K562 (cell line): Measurements from ENCODE around the gene ZNF778. TPM values are rescaled to one million over a fixed set of nuclear protein-coding genes. Genes with fewer than 3 reads are reported as not detected.
A peak's percentile ranks its signal among the peaks of the same experiment; 100 is the strongest.
"Not testable (repeated sequence)": the region's sequence is repeated elsewhere in the genome, so short reads cannot be mapped to it uniquely, and the experiment has no call there.

Experiments
- ATAC-seq: fragments of 200-7000 bp; cut with Tn5 transposase; 3 replicates; pipeline ENCODE4 v1.9.1; 2020; ENCODE audit warnings: moderate library complexity
- BruUV-seq: library from RNA; stranded (reverse); fragments of 400-500 nt; replicated peaks from 2 replicates; lab custom pipeline; 2021; lab: Mats Ljungman, UMichigan
- CTCF ChIA-PET: fragments of 300-600 bp; formaldehyde crosslinking; extraction: SDS; loops from one replicate; lab custom pipeline; 2021; ENCODE audit warnings: low intra/inter-chr PET ratio; lab: Yijun Ruan, JAX
- POLR2A ChIA-PET: fragments of 300-600, 350-650 bp; sonication (Branson Sonifier 250); formaldehyde crosslinking; extraction: SDS; loops from one replicate; lab custom pipeline; 2021; ENCODE audit warnings: antibody characterized with exemption, inconsistent platforms; lab: Yijun Ruan, JAX
- DNase-seq, 4 experiments: peaks; one replicate each; pipeline versions ENCODE4 v3.0.0 to v3.0.0-alpha.2; 2011 to 2018; ENCODE audit warnings: low spot score in 3 of 4, mixed read lengths in 3 of 4; ENCODE audit errors: extremely low read depth in 1 of 4
- FAIRE-seq: peaks from 2 replicates; lab custom pipeline; 2011; peaks lifted over from hg19 to GRCh38; lab: Jason Lieb, UNC
- H2AFZ ChIP-seq: 2 replicates; pipeline ENCODE4 v1.6.0; 2011; ENCODE audit warnings: low read depth, low read length, control low read depth, inconsistent platforms
- H3K27ac ChIP-seq: fragments of 200-600 bp; 3 replicates; pipeline ENCODE4 v1.8.0; 2011; ENCODE audit warnings: low read depth, mild to moderate bottlenecking, control low read depth, inconsistent platforms, low read length, moderate library complexity, mixed read lengths; ENCODE audit errors: extremely low read depth
- H3K27me3 ChIP-seq, 2 experiments: fragments of 300-600 bp in 1 of 2; 2 replicates in 1 of 2; 3 replicates in 1 of 2; pipeline versions ENCODE4 v1.6.0 to v1.8.0; 2011; ENCODE audit warnings: inconsistent platforms in 2 of 2, low read length in 2 of 2, mild to moderate bottlenecking in 1 of 2, mixed read lengths in 1 of 2, moderate library complexity in 1 of 2; ENCODE audit not compliant: control insufficient read depth in 2 of 2, insufficient read depth in 2 of 2
- H3K36me3 ChIP-seq: fragments of 300-600 bp; 3 replicates; pipeline ENCODE4 v1.8.0; 2011; ENCODE audit warnings: mild to moderate bottlenecking, low read length, inconsistent platforms; ENCODE audit not compliant: control insufficient read depth, insufficient read depth
- H3K4me1 ChIP-seq, 2 experiments: fragments of 200-600 bp in 1 of 2; replicated peaks in 1 of 2; 2 replicates in 1 of 2; 3 replicates in 1 of 2; pipeline versions ENCODE4 v1.5.1 to v1.8.0; 2011; ENCODE audit warnings: inconsistent platforms in 2 of 2, low read length in 2 of 2, mild to moderate bottlenecking in 1 of 2, mixed read lengths in 1 of 2, moderate library complexity in 1 of 2; ENCODE audit not compliant: control insufficient read depth in 2 of 2, insufficient read depth in 2 of 2
- H3K4me2 ChIP-seq: 2 replicates; pipeline ENCODE4 v1.6.1; 2011; ENCODE audit warnings: low read length, control low read depth, inconsistent platforms, mixed read lengths; ENCODE audit not compliant: insufficient read depth
- H3K4me3 ChIP-seq: fragments of 200-600 bp; sonication (generic), shearing (Covaris generic); 2 replicates; pipeline ENCODE4 v1.5.1; 2016; ENCODE audit warnings: control low read depth, inconsistent platforms
- H3K79me2 ChIP-seq: fragments of 200-600 bp; 3 replicates; pipeline ENCODE4 v1.8.0; 2011; ENCODE audit warnings: low read length, inconsistent platforms; ENCODE audit not compliant: control insufficient read depth, insufficient read depth
- H3K9ac ChIP-seq, 2 experiments: 2 replicates each; pipeline versions ENCODE4 v1.6.0 to v1.6.1; 2011; ENCODE audit warnings: low read depth in 2 of 2, low read length in 2 of 2, control low read depth in 1 of 2, inconsistent platforms in 1 of 2, mild to moderate bottlenecking in 1 of 2, mixed read lengths in 1 of 2; ENCODE audit not compliant: insufficient read depth in 1 of 2
- H3K9me1 ChIP-seq: one replicate; pipeline ENCODE4 v1.6.0; 2011; ENCODE audit warnings: inconsistent platforms, mild to moderate bottlenecking, low read length, moderate library complexity; ENCODE audit not compliant: control insufficient read depth, insufficient read depth
- H3K9me3 ChIP-seq: replicated peaks from 2 replicates; pipeline ENCODE4 v1.5.1; 2011; ENCODE audit warnings: low read depth, low read length, inconsistent platforms; ENCODE audit not compliant: control insufficient read depth, insufficient read depth
- H4K20me1 ChIP-seq: replicated peaks from 2 replicates; pipeline ENCODE4 v1.6.1; 2011; ENCODE audit warnings: low read length, inconsistent platforms, mixed read lengths; ENCODE audit not compliant: control insufficient read depth, insufficient read depth
- ADNP ChIP-seq: fragments of 200-800 bp; sonication (Bioruptor generic); IDR thresholded peaks from 2 replicates; pipeline ENCODE4 v1.6.1; 2016; ENCODE audit warnings: missing genetic modification characterization, missing compliant biosample characterization
- ARID4B ChIP-seq: sonication (generic); formaldehyde crosslinking; IDR thresholded peaks from 2 replicates; pipeline ENCODE4 v1.8.0; 2022; ENCODE audit warnings: mild to moderate bottlenecking, missing genetic modification reagents
- CBX1 ChIP-seq: sonication (generic); IDR thresholded peaks from 2 replicates; pipeline ENCODE4 v1.6.1; 2016; ENCODE audit warnings: antibody characterized with exemption, low read depth, mild to moderate bottlenecking
- CHD4 ChIP-seq: fragments of 200-600 bp; sonication (generic); IDR thresholded peaks from 3 replicates; pipeline ENCODE4 v1.6.1; 2012; ENCODE audit warnings: low read depth, mild to moderate bottlenecking, mixed read lengths, low read length, inconsistent platforms; ENCODE audit not compliant: insufficient read depth, insufficient replicate concordance, poor library complexity, severe bottlenecking
- FOXA3 ChIP-seq, 2 experiments: fragments of 450-650 bp in 1 of 2; sonication (generic) in 1 of 2; formaldehyde crosslinking; IDR thresholded peaks in 1 of 2; conservative IDR thresholded peaks in 1 of 2; 2 replicates each; pipeline versions ENCODE4 v1.4.0 to v1.8.0; 2020 to 2022; ENCODE audit warnings: mild to moderate bottlenecking in 2 of 2, missing genetic modification reagents in 1 of 2
- GABPB1 ChIP-seq: sonication (generic); formaldehyde crosslinking; IDR thresholded peaks from 2 replicates; pipeline ENCODE4 v1.8.0; 2022; ENCODE audit warnings: mild to moderate bottlenecking, missing genetic modification reagents
- IRF2 ChIP-seq: sonication (generic); formaldehyde crosslinking; IDR thresholded peaks from 2 replicates; pipeline ENCODE4 v1.8.1; 2022; ENCODE audit warnings: mild to moderate bottlenecking, missing genetic modification reagents
- NR2C2 ChIP-seq, 2 experiments: fragments of 200-800 bp in 1 of 2; sonication (Bioruptor generic) in 1 of 2; sonication (generic) in 1 of 2; formaldehyde crosslinking in 1 of 2; IDR thresholded peaks; 2 replicates each; pipeline versions ENCODE4 v1.6.1 to v1.8.0; 2016 to 2022; ENCODE audit warnings: mild to moderate bottlenecking in 1 of 2, missing compliant biosample characterization in 1 of 2, missing genetic modification characterization in 1 of 2, missing genetic modification reagents in 1 of 2
- SMARCA5 ChIP-seq: fragments of 450-650 bp; IDR thresholded peaks from 2 replicates; pipeline ENCODE4 v1.6.1; 2016
- STAG1 ChIP-seq: sonication (generic); formaldehyde crosslinking; IDR thresholded peaks from 2 replicates; pipeline ENCODE4 v1.5.0; 2020; ENCODE audit warnings: missing genetic modification reagents, borderline replicate concordance
- ZBTB33 ChIP-seq: sonication (generic); formaldehyde crosslinking; IDR thresholded peaks from 2 replicates; pipeline ENCODE4 v1.8.1; 2023; ENCODE audit warnings: mild to moderate bottlenecking, missing genetic modification reagents
- ZNF175 ChIP-seq: fragments of 200-800 bp; sonication (Bioruptor generic); IDR thresholded peaks from 2 replicates; pipeline ENCODE4 v1.6.1; 2016; ENCODE audit warnings: low read depth, mild to moderate bottlenecking, missing genetic modification characterization, missing compliant biosample characterization
- ZNF644 ChIP-seq: fragments of 200-800 bp; sonication (Bioruptor generic); IDR thresholded peaks from 2 replicates; pipeline ENCODE4 v1.6.1; 2016; ENCODE audit warnings: low read depth, missing genetic modification characterization, missing compliant biosample characterization
- WGBS: fragments of 100-300 bp; shearing (Covaris generic); methylation state at CpG from one replicate; pipeline ENCODE4 v1.1.6; 2016; ENCODE audit warnings: low coverage, mixed read lengths; ENCODE audit not compliant: insufficient coverage; ENCODE audit errors: missing lambda C conversion rate; 5-methylcytosine and 5-hydroxymethylcytosine counted together
- in situ Hi-C: fragments of 300-500 bp; cut with MboI; formaldehyde crosslinking; loops from 4 replicates; pipeline ENCODE4 v1.15.0; 2018; ENCODE audit warnings: inconsistent platforms, mixed read lengths
- intact Hi-C: fragments of 100-400 bp; cut with micrococcal nuclease; formaldehyde crosslinking; loops from 2 replicates; pipeline ENCODE4 v1.14.2; 2022
- polyA plus RNA-seq, 8 experiments: library from polyadenylated mRNA; depleted of rRNA in 4 of 8; stranded (reverse) in 5 of 8; unstranded in 3 of 8; fragments of >200 nt; fragmentation: Nextera tagmentation in 2 of 8; fragmentation: Illumina TruSeq in 1 of 8; extraction: Ambion mirVana in 2 of 8; extraction: Trizol in 1 of 8; gene quantifications; 2 replicates each; pipeline versions ENCODE4 v1.2.1 to v1.2.3, GENCODE V29; 2011 to 2014; ENCODE audit warnings: inconsistent platforms in 1 of 8, missing spikeins in 1 of 8
- total RNA-seq, 7 experiments: library from RNA; depleted of rRNA in 6 of 7; stranded (reverse); fragments of >200 nt in 6 of 7; fragmentation: Illumina TruSeq in 2 of 7; extraction: Trizol in 2 of 7; gene quantifications; 2 replicates each; pipeline versions ENCODE4 v1.2.1 to v1.2.3, GENCODE V29; 2011 to 2021; ENCODE audit warnings: low replicate concordance in 1 of 7

The ZNF778 gene
- total and polyA plus RNA-seq, 9 of the 15 experiments (the other 6 are each of a cell fraction or from before 2014, with no cell fraction given): 0.70 to 60.6 (median 7.5) TPM

- WGBS: 55% methylated on average over 20 of the region's 20 CpGs
- BruUV-seq; intact Hi-C loops; H3K36me3 ChIP-seq; DNase-seq; CTCF ChIA-PET; H3K9me3 ChIP-seq; FAIRE-seq; H3K9ac ChIP-seq; in situ Hi-C loops; H3K9me1 ChIP-seq; H3K79me2 ChIP-seq; POLR2A ChIA-PET; ATAC-seq; H2AFZ ChIP-seq; H3K27ac ChIP-seq; H3K4me2 ChIP-seq; H4K20me1 ChIP-seq; H3K4me3 ChIP-seq; TF ChIP-seq NR2C2 (CRISPR knock-in tag; IDR thresholded peaks at IDR 0.05): not testable (repeated sequence)
- Histone ChIP-seq H3K4me1 (peaks cover 0 to 47% of the 10 kb centered on the region in 2 experiments; a peak in 4 of 5 replicates), H3K27me3 (peaks cover 0 to 22% of the 10 kb centered on the region in 2 experiments; a peak in 2 of 5 replicates)
- TF ChIP-seq ZNF175: 0 out of 2 replicates have a peak, but pooled peaks have one; percentile 19
- TF ChIP-seq STAG1: 0 out of 2 replicates have a peak, but pooled peaks have one; percentile 23
- TF ChIP-seq IRF2 (CRISPR knock-in tag): 0 out of 2 replicates have a peak, but pooled peaks have one; percentile 40
- 0 out of 2 replicates have a peak, but pooled peaks have one; percentile 9 for TF ChIP-seq ARID4B
- TF ChIP-seq FOXA3 (CRISPR knock-in tag; conservative IDR thresholded peaks at IDR 0.05 in 1 of 2, IDR thresholded peaks at IDR 0.05 in 1 of 2): peak in 1 of 2 experiments; percentile 99; a peak in 2 of 4 replicates
- TF ChIP-seq ADNP (tag): peak; percentile 98
- peak; percentile 20; the same call in 1 of the 2 replicates for TF ChIP-seq ZBTB33 (CRISPR knock-in tag)
- peak; percentile 89; the same call in 1 of the 2 replicates for TF ChIP-seq CBX1
- TF ChIP-seq GABPB1: peak; percentile 45; the same call in 1 of the 2 replicates
- TF ChIP-seq ZNF644 (tag): peak; percentile 80; the same call in 1 of the 2 replicates
- TF ChIP-seq CHD4: peak; percentile 76
- TF ChIP-seq SMARCA5: peak; percentile 90
- 0 out of 2 replicates have a peak, but pooled peaks have one; percentile 25 for TF ChIP-seq NR2C2 (tag; IDR thresholded peaks at IDR 0.05)
These were observed 30.9 kb upstream of the ZNF778 start for GRCh38 chr16:89186593-89187031.
